ENCODE results near the gene EIF3C.
"Not testable (repeated sequence)": the region's sequence is repeated elsewhere in the genome, so short reads cannot be mapped to it uniquely, and the experiment has no call there.

EIF3C gene, protein sequence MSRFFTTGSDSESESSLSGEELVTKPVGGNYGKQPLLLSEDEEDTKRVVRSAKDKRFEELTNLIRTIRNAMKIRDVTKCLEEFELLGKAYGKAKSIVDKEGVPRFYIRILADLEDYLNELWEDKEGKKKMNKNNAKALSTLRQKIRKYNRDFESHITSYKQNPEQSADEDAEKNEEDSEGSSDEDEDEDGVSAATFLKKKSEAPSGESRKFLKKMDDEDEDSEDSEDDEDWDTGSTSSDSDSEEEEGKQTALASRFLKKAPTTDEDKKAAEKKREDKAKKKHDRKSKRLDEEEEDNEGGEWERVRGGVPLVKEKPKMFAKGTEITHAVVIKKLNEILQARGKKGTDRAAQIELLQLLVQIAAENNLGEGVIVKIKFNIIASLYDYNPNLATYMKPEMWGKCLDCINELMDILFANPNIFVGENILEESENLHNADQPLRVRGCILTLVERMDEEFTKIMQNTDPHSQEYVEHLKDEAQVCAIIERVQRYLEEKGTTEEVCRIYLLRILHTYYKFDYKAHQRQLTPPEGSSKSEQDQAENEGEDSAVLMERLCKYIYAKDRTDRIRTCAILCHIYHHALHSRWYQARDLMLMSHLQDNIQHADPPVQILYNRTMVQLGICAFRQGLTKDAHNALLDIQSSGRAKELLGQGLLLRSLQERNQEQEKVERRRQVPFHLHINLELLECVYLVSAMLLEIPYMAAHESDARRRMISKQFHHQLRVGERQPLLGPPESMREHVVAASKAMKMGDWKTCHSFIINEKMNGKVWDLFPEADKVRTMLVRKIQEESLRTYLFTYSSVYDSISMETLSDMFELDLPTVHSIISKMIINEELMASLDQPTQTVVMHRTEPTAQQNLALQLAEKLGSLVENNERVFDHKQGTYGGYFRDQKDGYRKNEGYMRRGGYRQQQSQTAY

DNA sequence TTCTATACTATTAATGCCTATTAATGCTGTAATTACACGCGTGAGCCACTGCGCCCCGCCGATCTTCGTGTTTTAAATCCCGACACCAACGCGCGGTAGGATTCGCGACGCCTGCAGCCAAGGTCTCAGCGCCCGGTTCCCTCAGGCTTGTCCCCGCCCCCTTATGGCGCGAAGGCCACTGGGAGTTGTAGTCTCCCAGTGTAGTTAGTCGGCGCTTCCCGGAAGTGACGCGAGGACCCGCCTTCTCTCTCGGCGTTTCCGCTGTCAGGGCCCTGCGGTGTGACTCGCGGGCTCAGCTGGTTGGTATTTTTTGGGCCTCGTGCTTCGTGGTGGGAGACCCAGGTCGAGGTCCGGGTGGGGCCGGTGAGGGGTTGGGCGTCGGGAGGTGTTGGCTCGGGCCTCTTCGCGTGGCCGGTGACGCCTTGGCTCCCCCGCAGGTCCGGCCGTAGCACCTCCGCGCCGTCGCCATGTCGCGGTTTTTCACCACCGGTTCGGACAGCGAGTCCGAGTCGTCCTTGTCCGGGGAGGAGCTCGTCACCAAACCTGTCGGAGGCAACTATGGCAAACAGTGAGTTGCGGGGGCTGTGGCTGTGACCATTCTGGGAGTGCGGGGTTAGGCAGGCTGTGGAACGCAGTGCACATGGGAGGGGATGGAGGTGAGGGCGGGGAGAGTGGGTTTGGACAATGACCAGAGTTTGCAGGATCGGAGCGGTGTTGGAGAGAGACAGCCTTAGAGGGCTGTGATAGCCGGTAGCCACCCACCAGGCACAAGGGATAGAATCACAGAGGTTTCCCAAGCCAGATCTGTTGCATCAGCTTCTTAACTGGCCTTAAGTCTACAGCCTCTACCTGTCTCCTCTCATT, at the start of gene EIF3C:
Gene EIF3C, plus strand, starts transcription at position 245 of the 864 bp plus-strand sequence. Its CDS starts 223 bp downstream, at position 468.
- not testable (repeated sequence) for DNase-seq

DNA sequence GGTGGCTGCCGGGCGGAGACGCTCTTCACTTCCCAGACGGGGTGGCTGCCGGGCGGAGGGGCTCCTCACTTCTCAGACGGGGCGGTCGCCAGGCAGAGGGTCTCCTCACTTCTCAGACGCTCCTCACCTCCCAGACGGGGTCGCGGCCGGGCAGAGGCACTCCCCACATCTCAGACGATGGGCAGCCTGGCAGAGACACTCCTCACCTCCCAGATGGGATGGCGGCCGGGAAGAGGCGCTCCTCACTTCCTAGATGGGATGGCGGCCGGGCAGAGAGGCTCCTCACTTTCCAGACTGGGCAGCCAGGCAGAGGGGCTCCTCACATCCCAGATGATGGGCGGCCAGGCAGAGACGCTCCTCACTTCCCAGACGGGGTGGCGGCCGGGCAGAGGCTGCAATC, 45.0 kb upstream of the EIF3C start:
- DNase-seq: not testable (repeated sequence)

DNA sequence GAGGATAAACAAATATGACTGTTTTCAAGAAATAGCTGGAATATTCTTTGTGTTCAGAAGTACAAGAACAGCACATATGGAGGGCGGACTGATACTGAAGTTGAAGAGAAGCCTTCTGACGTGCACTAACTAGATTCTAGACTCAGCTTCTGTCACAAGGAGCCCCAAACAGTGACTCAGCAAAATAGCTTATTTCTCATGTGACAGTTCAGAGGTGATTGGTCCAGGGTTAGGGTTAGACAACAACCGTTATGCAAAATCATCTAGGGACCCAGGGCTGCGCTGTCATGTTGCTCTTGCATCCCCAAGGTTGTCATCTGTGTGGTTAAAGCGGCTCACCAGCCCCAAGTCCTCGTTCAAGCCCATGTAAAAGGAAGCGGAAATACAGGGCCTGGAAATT, 43.8 kb upstream of the EIF3C start:
- DNase-seq: not testable (repeated sequence)

DNA sequence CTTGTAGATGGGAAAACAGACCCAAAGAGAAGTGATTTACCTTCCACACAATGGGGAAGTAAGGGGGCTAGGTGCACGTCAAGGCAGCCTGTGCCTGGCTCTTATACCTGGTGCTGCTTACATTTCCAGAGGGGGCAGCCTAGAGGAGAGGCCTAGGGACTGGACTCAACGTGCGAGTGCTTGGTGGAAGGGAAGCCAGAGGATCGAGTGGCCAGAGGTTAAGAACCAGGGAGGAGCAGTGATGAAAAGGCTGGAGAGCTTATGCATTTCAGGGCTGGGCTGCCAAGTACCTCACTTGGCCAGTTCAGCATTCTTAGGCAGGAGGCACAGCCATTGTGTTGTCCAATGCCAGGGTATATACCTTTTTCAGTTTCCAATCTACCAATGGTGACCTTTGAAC, 43.1 kb upstream of the EIF3C start:
- DNase-seq: not testable (repeated sequence)

DNA sequence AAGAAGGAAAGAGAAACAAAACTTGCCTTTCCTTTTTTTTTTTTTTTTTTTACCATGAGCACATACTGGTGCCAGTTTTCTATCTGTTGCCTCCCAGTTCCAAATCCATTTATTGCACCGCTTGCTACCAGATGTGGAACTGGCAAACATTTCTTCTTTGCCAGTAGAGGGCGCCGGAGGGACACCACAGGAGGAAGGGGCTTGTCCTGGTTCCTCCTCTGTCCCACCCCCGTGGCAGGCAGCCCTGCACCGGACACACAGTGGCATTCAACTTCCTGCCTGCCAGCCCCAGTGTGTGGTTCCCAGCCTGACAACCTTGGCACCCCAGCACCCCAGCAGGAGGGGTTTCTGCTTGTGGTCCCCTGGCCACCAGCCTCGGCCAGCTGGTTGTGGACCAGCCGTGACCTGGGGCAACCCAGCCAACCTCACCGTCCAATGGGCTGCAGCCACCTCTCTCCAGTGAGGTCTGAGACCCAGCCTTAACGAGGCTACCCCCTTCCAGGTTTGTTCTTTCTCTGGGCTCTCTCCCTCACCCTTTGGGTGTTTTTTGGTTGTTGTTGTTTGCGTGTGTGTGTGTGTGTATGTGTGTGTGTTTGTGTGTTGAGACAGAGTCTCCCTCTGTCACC, 22.8 kb upstream of the EIF3C start:
- DNase-seq: not testable (repeated sequence)

DNA sequence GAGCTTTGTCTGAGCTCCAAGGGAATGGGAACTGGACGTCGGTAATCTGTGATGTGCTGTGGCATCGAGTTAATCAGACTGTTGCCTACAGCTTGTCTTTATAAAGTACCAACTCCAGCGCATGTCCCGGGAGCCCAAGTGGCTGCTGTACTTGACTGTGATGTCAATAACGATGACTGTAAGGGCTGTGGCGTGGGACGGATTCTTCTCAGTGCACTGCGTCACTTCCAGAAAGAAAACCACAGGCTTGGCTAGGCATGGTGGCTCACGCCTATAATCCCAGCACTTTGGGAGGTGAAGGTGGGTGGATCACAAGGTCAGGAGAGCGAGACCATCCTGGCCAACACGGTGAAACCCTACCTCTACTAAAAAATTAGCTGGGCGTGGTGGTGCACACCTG, 21.8 kb upstream of the EIF3C start:
- DNase-seq: not testable (repeated sequence)

DNA sequence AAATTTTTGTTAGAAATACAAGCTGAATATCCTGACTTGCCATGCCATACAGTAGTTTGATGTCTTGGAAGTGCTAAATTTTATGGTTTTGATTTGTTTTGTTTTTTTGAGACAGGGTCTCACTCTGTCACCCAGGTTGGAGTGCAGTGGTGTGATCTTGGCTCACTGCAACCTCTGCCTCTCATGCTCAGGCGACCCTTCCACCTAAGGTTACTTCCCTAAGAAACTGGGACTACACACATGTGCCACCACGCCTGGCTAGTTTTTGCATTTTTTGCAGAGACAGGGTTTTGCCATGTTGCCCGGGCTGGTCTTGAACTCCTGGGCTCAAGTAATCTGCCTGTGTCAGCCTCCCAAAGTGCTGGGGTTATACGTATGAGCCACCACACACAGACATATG, 19.5 kb upstream of the EIF3C start:
- not testable (repeated sequence) for DNase-seq

DNA sequence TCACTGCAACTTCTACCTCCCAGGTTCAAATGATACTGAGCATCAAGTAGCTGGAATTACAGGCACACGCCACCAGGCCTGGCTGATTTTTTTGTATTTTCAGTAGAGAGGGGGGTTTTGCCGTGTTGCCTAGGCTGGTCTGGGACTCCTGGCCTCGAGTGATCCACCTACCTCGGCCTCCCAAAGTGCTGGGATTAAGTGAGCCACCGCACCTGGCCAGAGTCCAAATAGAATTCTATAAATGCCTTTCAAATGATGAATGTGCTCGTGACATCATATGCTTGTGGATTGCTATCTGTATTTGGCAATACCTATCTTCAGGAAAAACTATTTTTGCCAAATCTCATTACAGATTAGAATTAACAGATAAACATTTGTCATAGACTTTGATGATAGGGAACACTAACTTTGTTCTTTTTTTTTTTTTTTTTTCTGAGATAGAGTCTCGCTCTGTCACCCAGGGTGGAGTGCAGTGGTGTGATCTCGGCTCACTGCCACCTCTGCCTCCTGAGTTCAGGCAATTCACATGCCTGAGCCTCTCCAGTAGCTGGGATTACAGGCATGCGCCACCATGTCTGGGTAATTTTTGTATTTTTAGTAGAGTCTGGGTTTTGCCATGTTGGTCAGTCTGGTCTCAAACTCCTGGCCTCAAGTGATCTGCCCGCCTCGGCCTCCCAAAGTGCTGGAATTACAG, 17.9 kb upstream of the EIF3C start:
- not testable (repeated sequence) for DNase-seq

DNA sequence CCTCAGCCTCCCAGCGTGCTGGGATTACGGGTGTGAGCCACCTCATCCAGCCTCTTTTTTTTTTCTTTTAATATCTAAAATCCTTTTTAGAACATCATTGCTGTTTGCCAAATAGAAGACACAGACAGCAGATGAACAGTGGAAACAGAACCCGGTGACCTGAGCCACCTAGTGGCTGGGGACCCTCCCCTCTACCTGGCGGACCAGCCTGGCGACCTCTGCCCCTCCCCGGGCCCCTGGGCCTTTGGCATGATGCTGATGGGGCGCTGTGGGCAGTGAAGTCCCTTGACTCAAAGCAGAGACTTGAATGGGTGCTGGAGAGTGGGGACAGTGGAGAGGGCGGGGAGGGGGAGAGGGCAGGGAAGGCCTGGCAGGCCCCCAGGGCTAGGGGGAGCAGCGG, 11.5 kb upstream of the EIF3C start:
- DNase-seq: not testable (repeated sequence)

DNA sequence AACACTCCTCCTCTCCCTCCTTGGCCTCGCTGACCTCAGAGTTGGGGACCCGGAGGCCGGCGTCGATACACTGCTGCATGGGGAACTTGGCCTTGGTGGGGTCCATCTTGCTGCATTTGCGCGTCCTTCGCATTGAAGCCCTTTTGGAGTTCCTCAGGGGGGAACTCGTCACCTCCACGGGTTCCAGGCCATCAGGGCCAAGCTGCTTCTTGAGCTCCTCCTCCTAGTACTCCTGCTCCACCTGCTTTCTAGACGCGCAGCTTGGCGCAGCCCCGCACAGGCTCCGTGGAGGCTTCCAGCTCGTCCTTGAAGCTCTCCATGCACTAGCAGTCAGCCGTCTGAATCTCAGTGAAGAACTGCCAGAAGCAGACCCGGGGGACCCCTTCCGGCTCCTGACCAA, 10.9 kb upstream of the EIF3C start:
- not testable (repeated sequence) for DNase-seq

DNA sequence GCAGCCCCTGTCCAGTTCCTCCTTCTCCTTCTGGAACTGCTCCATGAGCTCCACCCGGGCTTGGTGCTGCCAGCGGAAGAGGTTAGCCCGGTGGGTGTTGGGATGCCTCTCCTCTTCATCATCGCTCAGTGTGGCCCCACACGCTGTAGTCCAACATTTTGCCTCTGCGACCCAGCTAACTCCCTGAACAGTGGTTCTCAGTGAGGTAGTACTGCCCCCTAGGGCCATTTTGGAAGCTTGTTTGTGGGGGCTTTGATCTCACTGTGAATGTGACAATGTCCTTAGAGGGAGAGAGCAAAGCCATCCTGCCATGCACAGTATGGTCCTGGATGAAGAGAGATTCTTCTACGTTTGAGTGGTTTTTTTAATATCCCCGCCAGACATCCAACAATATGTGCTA, 9.9 kb upstream of the EIF3C start:
- not testable (repeated sequence) for DNase-seq

DNA sequence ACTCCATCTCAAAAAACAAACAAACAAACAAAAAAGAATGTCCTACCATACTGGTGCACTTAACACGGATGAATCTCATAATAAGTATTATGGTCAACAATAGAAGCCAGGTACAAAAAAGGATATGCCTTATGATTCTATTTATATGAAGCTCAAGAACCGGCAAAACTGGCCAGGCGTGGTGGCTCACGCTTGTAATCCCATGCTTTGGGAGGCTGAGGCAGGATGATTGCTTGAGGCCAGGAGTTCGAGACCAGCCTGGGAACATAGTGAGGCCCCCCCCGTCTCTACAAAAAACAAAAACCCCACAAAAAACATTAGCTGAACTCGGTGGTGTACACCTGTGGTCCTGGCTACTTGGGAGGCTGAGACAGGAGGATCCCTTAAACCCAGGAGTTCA, 7.0 kb upstream of the EIF3C start:
- DNase-seq: not testable (repeated sequence)

DNA sequence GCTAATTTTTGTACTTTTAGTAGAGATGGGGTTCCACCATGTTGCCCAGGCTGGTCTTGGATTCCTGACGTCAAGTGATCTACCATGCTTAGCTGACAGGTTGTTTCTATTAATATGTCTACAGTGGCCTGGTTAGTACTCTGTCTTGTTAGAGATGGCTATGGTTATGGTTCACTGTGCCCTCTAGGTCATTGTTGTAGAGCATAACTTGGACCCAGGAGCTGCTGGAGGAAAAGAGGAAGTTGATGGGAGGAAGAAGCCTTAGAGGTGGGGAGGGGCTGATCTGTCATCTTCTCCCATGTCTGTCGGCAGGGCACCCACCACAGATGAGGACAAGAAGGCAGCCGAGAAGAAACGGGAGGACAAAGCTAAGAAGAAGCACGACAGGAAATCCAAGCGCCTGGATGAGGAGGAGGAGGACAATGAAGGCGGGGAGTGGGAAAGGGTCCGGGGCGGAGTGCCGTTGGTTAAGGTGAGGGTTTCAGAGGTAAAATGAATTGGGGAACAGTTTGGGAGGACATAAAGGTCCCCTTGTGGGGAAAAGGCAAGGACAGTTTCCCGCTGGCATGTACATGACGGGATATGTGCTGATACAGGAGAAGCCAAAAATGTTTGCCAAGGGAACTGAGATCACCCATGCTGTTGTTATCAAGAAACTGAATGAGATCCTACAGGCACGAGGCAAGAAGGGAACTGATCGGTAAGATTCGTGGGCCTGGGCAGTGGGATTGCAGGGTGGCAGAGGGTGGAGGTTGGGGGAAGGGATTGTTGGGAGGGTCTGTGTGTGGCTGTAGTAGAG, 11.8 kb downstream of the EIF3C start:
- DNase-seq: not testable (repeated sequence)

DNA sequence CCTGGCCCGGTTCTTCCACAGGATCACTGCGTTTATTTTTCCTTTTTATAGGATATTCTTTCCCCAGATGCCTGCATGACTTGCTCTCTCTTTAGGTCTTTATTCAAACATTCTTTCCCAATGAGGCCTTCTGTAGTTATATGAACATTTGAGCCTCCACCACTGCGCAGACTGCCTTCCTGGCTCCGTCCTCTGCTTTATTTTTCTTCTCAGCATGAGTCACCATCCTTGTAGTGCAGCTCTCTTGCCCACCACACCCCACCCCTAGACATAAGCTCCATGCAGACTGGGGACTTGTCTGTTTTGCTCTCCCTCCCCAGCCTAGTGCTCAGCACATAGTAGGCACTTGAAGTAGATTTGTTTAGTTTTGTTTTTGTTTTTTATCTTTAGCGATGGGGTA, 20.0 kb downstream of the EIF3C start:
- DNase-seq: not testable (repeated sequence)

DNA sequence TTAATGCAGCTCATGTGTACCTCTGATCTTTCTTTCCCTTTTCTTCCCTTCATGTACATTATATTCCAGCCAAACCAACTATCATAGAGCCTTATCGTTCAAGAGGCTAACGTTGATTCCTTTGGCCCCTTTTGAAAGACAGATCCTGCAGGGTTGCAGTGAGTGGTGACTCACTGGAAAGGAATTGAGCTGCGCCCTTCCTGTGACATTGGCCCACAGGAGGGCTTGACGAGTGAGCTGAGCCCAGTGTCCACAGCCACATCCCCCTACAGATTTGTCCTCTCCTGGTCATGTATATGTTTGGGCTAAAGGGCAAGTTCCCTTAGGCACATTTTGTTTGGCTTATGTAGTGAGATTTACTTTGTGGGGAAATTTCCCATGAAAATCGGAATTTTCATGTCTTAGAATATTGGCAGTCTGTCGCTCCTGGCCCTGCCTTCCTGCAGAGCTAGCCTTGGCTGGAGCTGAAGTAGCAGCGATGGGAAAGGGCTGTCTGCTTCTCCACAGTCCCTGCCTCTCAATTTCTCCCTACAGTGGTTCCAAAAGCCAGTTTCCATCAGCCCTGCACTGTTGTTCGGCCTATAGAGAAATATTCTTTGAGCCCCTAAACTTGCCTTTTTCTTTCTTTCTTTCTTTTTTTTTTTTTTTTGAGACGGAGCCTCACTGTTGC, 21.3 kb downstream of the EIF3C start:
- not testable (repeated sequence) for DNase-seq

DNA sequence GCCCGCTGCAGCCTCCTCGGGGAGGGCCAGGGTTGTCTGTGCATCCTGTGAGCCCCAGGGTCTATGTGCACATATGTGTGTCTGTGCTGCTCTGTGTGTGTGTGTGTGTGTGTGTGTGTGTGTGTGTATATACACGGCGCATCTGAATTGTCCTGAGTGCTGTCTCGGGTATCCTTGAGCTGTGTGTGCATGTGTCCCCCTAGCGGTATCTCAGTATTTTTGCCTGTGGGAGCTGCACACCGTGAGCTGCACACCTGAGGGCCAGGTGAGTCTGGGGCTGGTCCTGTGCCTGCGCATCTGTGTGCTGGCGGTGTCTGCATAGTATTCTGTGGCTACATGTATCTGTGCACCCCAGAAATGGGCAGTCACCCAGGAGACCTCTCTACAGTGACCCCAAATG, 28.5 kb downstream of the EIF3C start:
- not testable (repeated sequence) for DNase-seq

DNA sequence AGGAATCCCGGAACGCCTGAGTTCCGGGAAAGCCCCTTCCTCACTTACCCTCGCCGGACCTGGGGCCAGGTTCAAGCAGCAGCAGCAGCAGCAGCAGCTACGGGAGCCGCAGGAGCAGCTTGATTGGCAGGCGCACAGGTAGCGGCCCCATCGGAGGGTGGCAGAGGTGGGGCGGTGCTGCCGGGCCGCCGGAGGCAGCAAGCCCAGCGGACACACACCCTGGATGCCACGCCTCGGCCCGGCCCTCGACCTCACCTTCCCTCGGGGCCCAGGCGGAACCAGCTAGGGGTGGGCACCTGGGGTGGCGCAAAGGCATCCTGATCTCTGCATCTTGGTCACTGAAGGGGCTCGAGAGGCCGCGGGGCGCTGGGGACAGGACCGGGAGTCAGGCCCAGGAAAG, 29.4 kb downstream of the EIF3C start:
- DNase-seq: not testable (repeated sequence)

DNA sequence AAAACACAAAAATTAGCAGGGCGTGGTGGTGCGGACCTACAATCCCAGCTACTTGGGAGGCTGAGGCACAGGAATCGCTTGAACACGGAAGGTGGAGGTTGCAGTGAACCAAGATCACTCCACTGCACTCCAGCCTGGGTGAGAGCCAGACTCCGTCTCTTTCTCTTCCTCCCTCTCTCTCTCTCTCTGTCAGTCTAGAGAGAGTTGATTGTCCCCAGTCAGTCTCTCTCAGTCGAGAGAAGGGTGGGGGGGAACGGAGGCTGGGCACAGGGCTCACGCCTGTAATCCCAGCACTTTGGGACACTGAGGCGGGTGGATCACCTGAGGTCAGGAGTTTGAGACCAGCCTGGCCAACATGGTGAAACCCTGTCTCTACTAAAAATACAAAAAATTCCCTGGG, 30.0 kb downstream of the EIF3C start:
- not testable (repeated sequence) for DNase-seq

DNA sequence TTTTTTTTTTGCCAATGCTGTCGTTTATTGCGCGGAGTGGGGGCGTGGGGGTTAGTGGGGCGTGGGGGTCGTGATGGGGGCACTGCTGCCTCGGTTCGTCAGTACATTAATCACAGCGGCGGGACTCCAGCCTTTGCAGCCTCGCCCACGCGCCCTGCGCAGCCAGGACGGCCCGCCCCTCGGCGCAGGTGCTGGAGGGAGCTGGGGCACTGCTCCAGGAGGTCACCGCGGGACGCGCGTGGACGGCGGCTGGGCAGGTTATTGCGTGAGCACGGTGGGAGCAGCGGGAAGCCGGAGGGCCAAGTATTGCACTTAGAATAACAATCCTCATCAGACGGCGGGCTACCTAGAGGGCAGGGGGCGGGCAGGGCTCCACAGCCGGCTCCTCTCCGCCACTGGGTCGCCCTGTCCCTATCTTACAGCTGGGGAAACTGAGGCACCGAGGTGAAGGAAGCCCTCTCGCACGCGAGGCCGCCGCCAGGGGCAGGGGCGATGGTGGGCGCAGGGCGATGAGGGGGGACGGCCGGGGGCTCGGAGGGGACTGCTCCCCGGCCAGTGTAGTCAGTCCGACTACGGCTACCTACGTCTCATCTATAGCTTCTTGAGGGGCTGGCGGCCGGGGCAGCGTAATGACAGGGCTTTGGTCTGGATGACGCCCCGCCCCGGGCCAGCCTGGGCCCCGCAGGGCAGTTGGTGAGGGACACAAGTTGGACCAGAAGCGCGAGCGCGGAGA, 35.5 kb downstream of the EIF3C start:
- DNase-seq: not testable (repeated sequence)

All from activated effector memory CD4-positive, alpha-beta T cell treated with Interleukin-2 at 50 U/mL for 16 hours (primary cell).